ENCODE measurements around the gene RHEB. TPM values are rescaled to one million over a fixed set of nuclear protein-coding genes. Genes with fewer than 3 reads are reported as not detected.

The RHEB gene
- total and polyA plus RNA-seq, 5 donors, result 115 to 217 (median 125) TPM

DNA sequence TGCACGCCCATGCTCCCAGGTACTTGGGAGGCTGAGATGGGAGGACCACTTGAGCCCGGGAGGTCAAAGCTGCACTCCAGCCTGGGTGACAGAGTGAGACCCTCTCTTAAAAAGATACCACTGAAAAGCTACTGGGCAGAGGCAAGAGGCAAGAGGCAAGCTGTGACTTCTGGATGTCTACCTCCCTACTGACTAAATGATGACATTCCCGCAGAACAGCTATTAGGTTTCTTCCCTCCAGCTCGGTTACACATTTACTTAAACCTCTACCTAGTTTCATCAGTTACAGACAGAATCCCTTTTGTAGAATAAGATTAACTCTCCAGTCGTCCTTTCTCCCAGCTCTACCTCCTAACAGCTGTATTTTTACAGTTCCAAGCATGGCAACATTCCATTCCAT lies 21.2 kb downstream of the RHEB start:
- WGBS, result 86% methylated on average over 5 of the region's 5 CpGs
- intact Hi-C loops (cut with DNase I), result no loop called here
- peaks cover 19% of the 10 kb centered on the region for H3K4me1 ChIP-seq (ENCODE audit: control insufficient read depth, insufficient read depth, low read length)
- ATAC-seq (no peak), DNase-seq (no peak)
- H3K27ac ChIP-seq (ENCODE audit: low read length), result no peak overlapping the region
- H3K9me3 ChIP-seq (ENCODE audit: control insufficient read depth, low read length), result no peaks in the 10 kb centered on the region
- no peaks in the 10 kb centered on the region for H3K27me3 ChIP-seq (ENCODE audit: control insufficient read depth, insufficient read depth)
- H3K4me3 ChIP-seq (ENCODE audit: low read length), result no peak overlapping the region

DNA sequence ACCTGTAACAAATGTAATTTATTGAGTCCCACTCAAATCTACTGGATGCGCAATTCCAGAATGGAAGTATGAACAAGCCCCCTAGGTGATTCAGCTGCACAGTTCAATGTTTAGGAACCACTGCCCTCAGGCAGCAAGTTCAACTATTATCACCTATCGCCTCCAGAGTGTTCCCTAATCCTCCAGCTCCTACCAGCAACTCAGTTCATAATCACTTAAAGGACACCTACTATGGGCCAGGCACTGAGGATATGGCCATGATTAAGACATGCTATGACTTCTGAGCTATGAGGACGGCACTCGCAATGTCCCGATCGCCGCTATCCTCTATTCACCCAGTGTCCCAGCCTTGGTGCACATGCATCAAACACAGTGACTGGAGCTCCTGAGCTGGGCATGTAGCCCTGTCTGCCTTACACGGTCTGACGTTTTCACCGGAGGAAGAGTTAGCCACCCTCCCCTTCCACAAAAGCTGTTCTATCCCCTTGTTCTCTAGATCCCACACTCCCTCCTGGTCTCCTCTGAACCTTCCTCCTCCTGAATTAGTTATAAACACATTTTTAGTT lies 22.3 kb downstream of the RHEB start:
- intact Hi-C loops (cut with DNase I), result no loop called here
- ATAC-seq (peak in 1 of 2 donors; percentile 19), DNase-seq (no peak)
- no peaks in the 10 kb centered on the region for H3K27me3 ChIP-seq (ENCODE audit: control insufficient read depth, insufficient read depth)
- WGBS, result 84% methylated on average over 10 of the region's 10 CpGs
- H3K9me3 ChIP-seq (ENCODE audit: control insufficient read depth, low read length), result no peaks in the 10 kb centered on the region
- peaks cover 20% of the 10 kb centered on the region for H3K4me1 ChIP-seq (ENCODE audit: control insufficient read depth, insufficient read depth, low read length)
- H3K27ac ChIP-seq (ENCODE audit: low read length), result no peak overlapping the region
- H3K4me3 ChIP-seq (ENCODE audit: low read length), result no peak overlapping the region

DNA sequence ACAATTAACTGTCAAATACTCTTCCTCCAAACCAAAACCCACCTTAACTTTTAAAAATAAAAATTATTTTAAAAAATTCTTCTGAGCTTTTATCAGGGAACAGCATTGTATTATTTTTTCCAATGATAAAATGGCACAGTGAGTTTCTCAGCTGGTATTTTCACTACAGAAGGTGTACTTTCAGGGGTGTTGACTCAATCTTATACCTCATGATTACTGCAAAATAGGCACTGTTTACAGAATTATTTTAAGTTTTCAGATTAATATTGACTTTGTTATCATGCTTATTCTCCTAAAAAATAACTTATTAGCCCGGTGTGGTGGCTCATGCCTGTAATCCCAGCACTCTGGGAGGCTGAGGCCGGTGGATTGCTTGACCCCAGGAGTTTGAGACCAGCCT lies 24.3 kb downstream of the RHEB start:
- Histone ChIP-seq H3K4me3 (ENCODE audit: low read length) (no peak overlapping the region), H3K9me3 (ENCODE audit: control insufficient read depth, low read length) (no peaks in the 10 kb centered on the region), H3K27me3 (ENCODE audit: control insufficient read depth, insufficient read depth) (no peaks in the 10 kb centered on the region), H3K27ac (ENCODE audit: low read length) (no peak overlapping the region), H3K4me1 (ENCODE audit: control insufficient read depth, insufficient read depth, low read length) (peaks cover 23% of the 10 kb centered on the region)
- ATAC-seq (no peak), DNase-seq (no peak)
- 94% methylated on average over 2 of the region's 2 CpGs for WGBS
- intact Hi-C loops (cut with DNase I), result no loop called here

DNA sequence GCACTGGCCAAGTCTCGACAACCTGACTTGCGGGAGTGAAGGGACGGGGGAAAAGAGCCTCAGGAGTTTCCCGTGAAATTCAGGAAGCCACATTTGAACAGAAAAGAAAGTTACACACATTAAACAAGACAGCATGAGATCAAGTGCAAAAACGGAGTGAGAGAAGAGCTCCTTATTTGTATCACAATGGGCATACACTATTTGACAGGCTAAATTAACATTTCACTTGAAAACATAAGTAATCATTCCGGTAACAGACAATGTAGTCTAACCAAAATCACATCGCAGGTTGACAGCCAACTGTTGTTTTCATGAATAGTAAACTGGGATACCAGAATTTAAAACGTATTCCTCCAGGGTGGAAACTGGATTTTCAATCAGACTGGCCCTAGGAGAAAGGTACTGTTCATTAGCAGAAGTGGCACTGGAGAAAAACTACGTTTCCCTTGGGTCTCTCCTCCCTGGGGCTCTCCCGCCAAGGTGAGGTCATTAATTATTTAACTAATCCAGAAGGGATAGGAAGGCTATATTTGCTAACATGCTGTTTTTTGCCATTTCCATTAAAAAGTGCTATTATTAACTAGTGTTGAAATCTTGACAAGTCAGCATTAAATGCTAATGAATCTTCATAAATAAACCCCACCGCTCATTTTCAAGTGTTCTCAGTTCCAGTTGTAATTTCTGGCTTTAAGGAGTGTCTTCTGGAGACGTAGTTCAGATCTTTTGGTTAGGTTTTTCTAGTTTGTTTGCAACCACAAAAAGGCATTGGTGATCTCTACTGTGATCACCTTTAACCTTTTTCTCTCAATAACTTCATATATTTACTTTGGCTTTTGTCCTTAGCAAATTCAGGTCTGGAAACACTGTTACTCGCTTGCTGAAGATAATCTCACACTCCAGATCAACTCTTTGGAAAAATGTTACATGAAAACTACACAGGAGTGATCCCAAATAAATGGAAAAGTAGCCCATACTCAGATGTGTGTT lies 25.1 kb downstream of the RHEB start:
- H3K9me3 ChIP-seq (ENCODE audit: control insufficient read depth, low read length), result no peaks in the 10 kb centered on the region
- 58% methylated on average over 13 of the region's 13 CpGs for WGBS
- H3K27ac ChIP-seq (ENCODE audit: low read length), result no peak overlapping the region
- intact Hi-C loops (cut with DNase I), result no loop called here
- H3K4me1 ChIP-seq (ENCODE audit: control insufficient read depth, insufficient read depth, low read length), result peaks cover 24% of the 10 kb centered on the region
- H3K27me3 ChIP-seq (ENCODE audit: control insufficient read depth, insufficient read depth), result no peaks in the 10 kb centered on the region
- DNase-seq (no peak), ATAC-seq (no peak)
- H3K4me3 ChIP-seq (ENCODE audit: low read length), result no peak overlapping the region

DNA sequence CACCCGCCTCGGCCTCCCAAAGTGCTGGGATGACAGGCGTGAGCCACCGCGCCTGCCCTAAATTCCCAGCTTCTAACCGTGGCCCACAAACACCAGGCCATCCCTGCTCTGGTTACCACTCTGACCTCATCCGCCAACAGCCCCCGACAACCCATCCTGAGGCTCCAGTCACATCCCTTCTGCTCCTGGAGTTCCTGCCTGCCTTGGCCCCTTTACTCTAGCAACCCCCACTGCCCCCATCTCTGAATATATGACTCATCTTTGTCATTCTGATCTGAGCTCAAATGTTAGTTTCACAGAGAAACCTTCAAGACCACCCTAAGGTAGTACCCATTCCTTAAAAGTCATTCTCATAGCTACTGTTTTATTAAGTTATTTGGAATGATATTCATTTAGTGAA lies 26.6 kb downstream of the RHEB start:
- H3K27ac ChIP-seq (ENCODE audit: low read length), result no peak overlapping the region
- WGBS, result 96% methylated on average over 8 of the region's 8 CpGs
- H3K27me3 ChIP-seq (ENCODE audit: control insufficient read depth, insufficient read depth), result no peaks in the 10 kb centered on the region
- no peak overlapping the region for H3K4me3 ChIP-seq (ENCODE audit: low read length)
- no peak for ATAC-seq
- DNase-seq, result no peak
- peaks cover 26% of the 10 kb centered on the region for H3K4me1 ChIP-seq (ENCODE audit: control insufficient read depth, insufficient read depth, low read length)
- intact Hi-C loops (cut with DNase I), result no loop called here
- no peaks in the 10 kb centered on the region for H3K9me3 ChIP-seq (ENCODE audit: control insufficient read depth, low read length)

DNA sequence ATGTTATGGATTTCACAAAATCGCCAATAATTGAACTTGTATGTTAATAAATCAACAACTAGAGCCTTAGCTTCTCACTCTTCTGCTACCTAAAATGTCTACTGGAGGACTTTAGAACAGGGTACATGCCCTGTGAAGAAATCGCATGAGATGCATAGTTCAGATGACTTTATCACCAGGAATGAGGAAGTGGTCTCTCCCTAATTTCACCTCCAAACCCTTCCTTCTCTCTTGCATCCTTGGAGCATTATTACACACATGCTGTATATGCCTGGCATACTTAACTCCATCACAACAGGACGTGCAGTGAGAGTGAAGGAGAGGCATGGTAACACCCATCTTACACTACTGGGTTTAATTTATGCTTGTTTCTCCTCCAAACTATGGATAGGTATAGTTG lies 27.8 kb downstream of the RHEB start:
- peaks cover 20% of the 10 kb centered on the region for H3K4me1 ChIP-seq (ENCODE audit: control insufficient read depth, insufficient read depth, low read length)
- no peak for ATAC-seq
- H3K27ac ChIP-seq (ENCODE audit: low read length), result no peak overlapping the region
- no peaks in the 10 kb centered on the region for H3K27me3 ChIP-seq (ENCODE audit: control insufficient read depth, insufficient read depth)
- intact Hi-C loops (cut with DNase I), result no loop called here
- WGBS, result 87% methylated on average over 3 of the region's 3 CpGs
- H3K4me3 ChIP-seq (ENCODE audit: low read length), result no peak overlapping the region
- no peaks in the 10 kb centered on the region for H3K9me3 ChIP-seq (ENCODE audit: control insufficient read depth, low read length)
- no peak for DNase-seq

DNA sequence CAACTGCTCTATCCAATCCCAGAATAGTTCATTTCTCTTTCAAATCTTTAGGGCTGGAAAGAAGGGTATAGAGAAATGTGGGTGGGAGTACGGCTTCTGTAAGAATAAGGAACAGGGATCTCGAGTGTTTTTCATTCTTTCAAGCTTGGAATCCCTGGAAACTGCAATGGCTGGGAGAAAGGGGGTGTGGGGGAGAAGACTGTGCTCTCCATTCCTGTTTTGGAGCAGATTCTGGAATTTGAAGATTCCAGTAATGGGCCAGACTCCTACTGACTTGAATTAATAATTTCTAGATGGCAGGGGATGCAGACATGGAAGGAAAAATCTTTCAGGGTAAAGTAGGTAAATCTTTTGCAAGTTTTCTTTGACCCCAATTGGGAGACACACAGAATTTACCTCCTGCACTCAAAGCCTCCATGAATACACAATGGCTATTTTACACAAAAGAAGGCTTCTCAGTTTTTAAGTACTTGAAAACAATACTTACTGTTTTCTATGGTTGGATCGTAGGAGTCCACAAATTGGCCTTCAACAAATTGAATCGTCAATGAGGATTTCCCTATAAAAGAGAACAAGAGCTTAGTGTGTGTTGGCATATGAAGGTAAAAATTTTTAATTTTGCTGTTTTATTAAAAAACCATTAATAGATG lies 29.1 kb downstream of the RHEB start:
- peaks cover 14% of the 10 kb centered on the region for H3K4me1 ChIP-seq (ENCODE audit: control insufficient read depth, insufficient read depth, low read length)

DNA sequence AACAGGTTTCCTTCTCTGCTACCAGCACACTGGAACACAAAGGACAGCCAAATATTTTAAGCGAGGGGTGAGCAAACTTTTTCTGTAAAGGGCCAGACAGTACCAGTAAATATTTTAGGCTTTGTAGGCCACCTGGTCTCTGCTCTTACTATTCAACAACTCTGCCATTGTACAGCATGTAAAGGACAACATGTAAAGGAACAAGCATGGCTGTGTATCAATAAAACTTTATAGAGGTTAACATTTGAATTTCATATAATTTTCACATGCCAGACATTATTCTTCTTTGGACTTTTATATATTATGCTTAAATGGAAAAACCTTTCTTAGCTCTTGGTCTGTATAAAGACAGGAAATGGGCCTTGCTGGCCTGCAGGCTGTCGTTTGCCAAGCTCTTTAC lies 30.2 kb downstream of the RHEB start:
- DNase-seq, result no peak
- peaks cover 12% of the 10 kb centered on the region for H3K4me1 ChIP-seq (ENCODE audit: control insufficient read depth, insufficient read depth, low read length)
- intact Hi-C loops (cut with DNase I), result no loop called here
- WGBS, result 56% methylated on average over 2 of the region's 2 CpGs
- no peak overlapping the region for H3K4me3 ChIP-seq (ENCODE audit: low read length)
- ATAC-seq, result no peak
- peak overlapping the region; percentile 36 for H3K27ac ChIP-seq (ENCODE audit: low read length)
- H3K27me3 ChIP-seq (ENCODE audit: control insufficient read depth, insufficient read depth), result no peaks in the 10 kb centered on the region
- H3K9me3 ChIP-seq (ENCODE audit: control insufficient read depth, low read length), result no peaks in the 10 kb centered on the region

More for the DNA sequence above, 29.1 kb downstream of the RHEB start:
- WGBS, result 79% methylated on average over 4 of the region's 4 CpGs
- Histone ChIP-seq H3K27me3 (ENCODE audit: control insufficient read depth, insufficient read depth) (no peaks in the 10 kb centered on the region), H3K4me3 (ENCODE audit: low read length) (no peak overlapping the region), H3K9me3 (ENCODE audit: control insufficient read depth, low read length) (no peaks in the 10 kb centered on the region), H3K27ac (ENCODE audit: low read length) (no peak overlapping the region)
- intact Hi-C loops (cut with DNase I), result no loop called here
- ATAC-seq, result no peak
- DNase-seq, result no peak

DNA sequence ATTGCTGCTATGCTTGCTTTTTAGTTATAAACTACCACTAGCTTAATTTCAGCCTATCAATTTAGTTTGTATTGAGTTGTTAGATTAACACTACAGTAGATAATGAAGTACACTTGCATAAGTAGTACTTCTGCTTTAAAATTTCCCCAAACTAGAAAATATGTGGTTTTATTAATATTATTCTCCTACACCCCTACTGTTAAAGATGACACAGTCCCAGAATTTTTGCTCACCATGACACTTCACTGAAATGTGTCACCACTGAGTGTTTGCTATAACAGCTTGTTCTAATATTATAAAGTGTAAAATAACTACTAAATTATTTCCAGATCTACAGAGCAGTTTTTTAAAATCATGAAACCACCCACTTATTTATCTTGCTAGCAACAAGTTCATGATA lies 31.6 kb downstream of the RHEB start:
- DNase-seq (no peak), ATAC-seq (no peak)
- intact Hi-C loops (cut with DNase I), result no loop called here
- Histone ChIP-seq H3K4me3 (ENCODE audit: low read length) (no peak overlapping the region), H3K27me3 (ENCODE audit: control insufficient read depth, insufficient read depth) (no peaks in the 10 kb centered on the region), H3K4me1 (ENCODE audit: control insufficient read depth, insufficient read depth, low read length) (peaks cover 9% of the 10 kb centered on the region), H3K27ac (ENCODE audit: low read length) (no peak overlapping the region), H3K9me3 (ENCODE audit: control insufficient read depth, low read length) (no peaks in the 10 kb centered on the region)

DNA sequence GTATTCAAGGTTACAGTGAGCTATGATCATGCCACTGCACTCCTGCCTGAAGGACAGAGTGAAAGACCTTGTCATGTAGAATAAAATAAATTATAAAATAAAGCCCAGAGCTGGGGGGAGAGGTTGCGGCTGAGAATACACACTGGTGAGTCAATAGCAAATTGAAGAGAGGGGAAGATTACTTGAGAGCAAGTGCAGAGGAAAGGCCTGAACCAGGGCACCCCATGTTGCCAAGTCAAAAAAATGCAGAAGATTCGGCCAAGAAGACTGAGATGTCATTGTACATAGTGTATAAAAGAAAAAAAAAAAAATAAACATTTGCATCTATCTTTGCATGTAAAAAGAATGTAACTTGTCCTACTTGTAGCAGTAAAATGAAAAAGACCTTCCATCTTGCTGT lies 32.5 kb downstream of the RHEB start:
- intact Hi-C loops (cut with DNase I), result no loop called here
- ATAC-seq, result no peak
- Histone ChIP-seq H3K27ac (ENCODE audit: low read length) (no peak overlapping the region), H3K4me1 (ENCODE audit: control insufficient read depth, insufficient read depth, low read length) (peaks cover 8% of the 10 kb centered on the region), H3K9me3 (ENCODE audit: control insufficient read depth, low read length) (no peaks in the 10 kb centered on the region), H3K27me3 (ENCODE audit: control insufficient read depth, insufficient read depth) (no peaks in the 10 kb centered on the region), H3K4me3 (ENCODE audit: low read length) (no peak overlapping the region)
- 77% methylated on average over 2 of the region's 2 CpGs for WGBS
- DNase-seq, result no peak

DNA sequence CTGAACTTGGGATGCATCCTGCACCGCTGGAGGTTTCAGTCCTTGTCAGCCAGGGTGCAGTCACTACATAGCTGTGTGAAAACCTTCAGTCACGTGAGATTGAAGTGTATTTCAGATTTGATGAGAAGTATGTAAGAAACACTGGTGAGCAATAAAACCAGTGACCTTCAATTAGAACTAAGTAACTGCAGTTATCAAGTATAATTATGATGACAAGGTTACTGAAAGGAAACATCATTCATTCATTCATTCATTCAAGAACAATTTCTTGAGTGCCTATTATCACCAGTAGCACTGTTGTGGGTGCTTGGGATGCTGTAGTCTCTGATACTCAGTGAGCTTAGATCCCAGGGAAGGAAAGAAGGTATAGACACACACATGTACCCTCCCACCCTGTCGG lies 33.6 kb downstream of the RHEB start:
- Histone ChIP-seq H3K27me3 (ENCODE audit: control insufficient read depth, insufficient read depth) (no peaks in the 10 kb centered on the region), H3K4me1 (ENCODE audit: control insufficient read depth, insufficient read depth, low read length) (peaks cover 6% of the 10 kb centered on the region), H3K4me3 (ENCODE audit: low read length) (no peak overlapping the region), H3K27ac (ENCODE audit: low read length) (no peak overlapping the region), H3K9me3 (ENCODE audit: control insufficient read depth, low read length) (no peaks in the 10 kb centered on the region)
- DNase-seq (no peak), ATAC-seq (no peak)
- intact Hi-C loops (cut with DNase I), result no loop called here
- WGBS, result 92% methylated on average over 3 of the region's 3 CpGs
